ENCODE data around the gene HK2.
"Not testable (repeated sequence)": the region's sequence is repeated elsewhere in the genome, so short reads cannot be mapped to it uniquely, and the experiment has no call there.

The HK2 gene

DNA sequence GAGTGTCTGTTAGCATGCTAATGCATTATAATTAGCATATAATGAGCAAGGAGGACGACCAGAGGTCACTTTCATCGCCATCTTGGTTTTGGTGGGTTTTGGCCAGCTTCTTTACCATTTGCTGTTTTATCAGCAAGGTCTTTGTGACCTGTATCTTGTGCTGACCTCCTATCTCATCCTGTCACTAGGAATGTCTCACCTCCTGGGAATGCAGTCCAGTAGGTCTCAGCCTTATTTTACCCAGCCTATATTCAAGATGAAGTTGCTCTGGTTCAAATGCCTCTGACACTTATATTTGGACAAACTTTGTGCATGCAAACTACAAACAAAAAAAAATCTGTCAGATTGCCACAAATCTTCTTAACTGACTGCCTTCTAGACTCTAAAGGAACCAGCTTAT lies 66.3 kb downstream of the HK2 start:
- H2BK12ac ChIP-seq (ENCODE audit: low read length); H4K8ac ChIP-seq (ENCODE audit: low read depth, low read length); H2AFZ ChIP-seq (ENCODE audit: low read length); H2BK120ac ChIP-seq (ENCODE audit: low read depth, low read length); H3K79me1 ChIP-seq (ENCODE audit: low read depth, low read length); H3K23ac ChIP-seq (ENCODE audit: low read depth, low read length, poor library complexity); H3K27me3 ChIP-seq (ENCODE audit: control insufficient read depth in 3 of 3, insufficient read depth in 3 of 3, low read depth in 1 of 3, low read length in 3 of 3); H2AK5ac ChIP-seq (ENCODE audit: low read depth, low read length); H2BK5ac ChIP-seq (ENCODE audit: low read length); H4K91ac ChIP-seq (ENCODE audit: low read depth, low read length, poor library complexity); H3K14ac ChIP-seq (ENCODE audit: low read length); H3K9me3 ChIP-seq (replicated peaks in 1 of 2; ENCODE audit: control insufficient read depth in 2 of 2, insufficient read depth in 1 of 2, low read depth in 1 of 2, low read length in 2 of 2); H3K4ac ChIP-seq (ENCODE audit: low read length); H3K36me3 ChIP-seq (replicated peaks in 1 of 2; ENCODE audit: control insufficient read depth in 2 of 2, insufficient read depth in 2 of 2, low read length in 2 of 2); H3K27ac ChIP-seq (replicated peaks; ENCODE audit: low read length); DNase-seq (ENCODE audit: low spot score); H3K18ac ChIP-seq (ENCODE audit: low read length); H3K9ac ChIP-seq (ENCODE audit: low read depth, low read length, poor library complexity); H3K4me3 ChIP-seq (ENCODE audit: low read length in 2 of 2); H3K4me1 ChIP-seq (ENCODE audit: control insufficient read depth in 2 of 2, insufficient read depth in 1 of 2, low read depth in 1 of 2, low read length in 2 of 2); H2BK15ac ChIP-seq (ENCODE audit: low read length); H3K4me2 ChIP-seq (ENCODE audit: insufficient read depth, low read length, poor library complexity, severe bottlenecking): not testable (repeated sequence)
- no CpG with 5 or more reads among the region's 2 CpGs for WGBS, 2 donors (ENCODE audit: extremely low coverage in 2 of 2, insufficient read length in 2 of 2, insufficient replicate concordance in 1 of 2)

DNA sequence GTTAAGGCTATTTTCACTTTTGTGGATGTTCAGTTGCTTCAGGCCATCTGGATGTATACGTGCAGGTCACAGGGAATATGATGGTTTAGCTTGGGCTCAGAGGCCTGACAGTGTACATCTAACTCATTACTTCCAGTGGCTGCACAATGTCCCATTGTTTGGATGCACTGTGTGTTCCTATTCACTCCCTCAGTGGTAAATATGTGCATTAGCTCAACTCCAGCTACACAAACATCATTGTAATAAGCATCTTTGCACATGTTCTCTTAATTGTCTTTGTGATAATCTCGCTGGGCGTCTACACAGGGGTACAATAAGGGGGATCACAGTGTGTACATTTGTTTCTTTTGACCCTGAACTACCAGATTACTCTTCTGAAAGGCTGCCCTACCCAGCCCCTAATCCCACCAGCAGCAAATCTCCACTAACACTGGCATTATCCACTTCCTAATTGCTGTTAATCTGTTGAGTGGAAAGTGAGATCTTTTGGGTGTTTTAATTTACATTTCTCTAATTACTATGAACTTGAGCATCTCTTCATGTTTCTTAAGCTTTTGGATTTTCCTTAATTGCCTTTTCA lies 68.4 kb downstream of the HK2 start:
- no CpG with 5 or more reads among the region's 3 CpGs for WGBS, 2 donors (ENCODE audit: extremely low coverage in 2 of 2, insufficient read length in 2 of 2, insufficient replicate concordance in 1 of 2)

DNA sequence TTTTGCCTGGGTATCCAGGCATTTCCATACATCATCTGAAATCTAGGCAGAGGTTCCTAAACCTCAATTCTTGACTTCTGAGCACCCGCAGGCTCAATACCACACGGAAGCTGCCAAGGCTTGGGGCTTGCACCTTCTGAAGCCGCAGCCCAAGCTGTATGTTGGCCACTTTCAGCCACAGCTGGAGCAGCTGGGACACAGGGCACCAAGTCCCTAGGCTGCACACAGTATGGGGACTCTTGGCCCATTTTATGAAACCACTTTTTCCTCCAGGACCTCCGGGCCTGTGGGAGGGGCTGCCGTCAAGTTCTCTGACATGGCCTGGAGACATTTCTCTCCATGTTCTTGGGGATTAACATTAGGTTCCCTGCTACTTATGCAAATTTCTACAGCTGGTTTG lies 72.5 kb downstream of the HK2 start:
- no peaks in the 10 kb centered on the region for H3K9me3 ChIP-seq (replicated peaks in 1 of 2; ENCODE audit: control insufficient read depth in 2 of 2, insufficient read depth in 1 of 2, low read depth in 1 of 2, low read length in 2 of 2)
- H4K8ac ChIP-seq (ENCODE audit: low read depth, low read length), result no peak overlapping the region
- no peak overlapping the region for H3K14ac ChIP-seq (ENCODE audit: low read length)
- no peak overlapping the region for H3K4me3 ChIP-seq (ENCODE audit: low read length in 2 of 2)
- no peak overlapping the region for H4K91ac ChIP-seq (ENCODE audit: low read depth, low read length, poor library complexity)
- no peak overlapping the region for H2AFZ ChIP-seq (ENCODE audit: low read length)
- peaks cover 0 to 8% (median 8%) of the 10 kb centered on the region in 3 experiments for H3K27me3 ChIP-seq (ENCODE audit: control insufficient read depth in 3 of 3, insufficient read depth in 3 of 3, low read depth in 1 of 3, low read length in 3 of 3)
- H3K36me3 ChIP-seq (replicated peaks in 1 of 2; ENCODE audit: control insufficient read depth in 2 of 2, insufficient read depth in 2 of 2, low read length in 2 of 2), result no peaks in the 10 kb centered on the region
- H2BK12ac ChIP-seq (ENCODE audit: low read length), result no peak overlapping the region
- H3K4me2 ChIP-seq (ENCODE audit: insufficient read depth, low read length, poor library complexity, severe bottlenecking), result no peak overlapping the region
- no peak overlapping the region for H2BK5ac ChIP-seq (ENCODE audit: low read length)
- peaks cover 0 to 6% of the 10 kb centered on the region in 2 donors for H3K4me1 ChIP-seq (ENCODE audit: control insufficient read depth in 2 of 2, insufficient read depth in 1 of 2, low read depth in 1 of 2, low read length in 2 of 2)
- H3K27ac ChIP-seq (replicated peaks; ENCODE audit: low read length), result no peak overlapping the region
- H2AK5ac ChIP-seq (ENCODE audit: low read depth, low read length), result no peak overlapping the region
- no peak overlapping the region for H3K4ac ChIP-seq (ENCODE audit: low read length)
- no peak overlapping the region for H3K18ac ChIP-seq (ENCODE audit: low read length)
- DNase-seq (ENCODE audit: low spot score), result no peak
- no peak overlapping the region for H2BK120ac ChIP-seq (ENCODE audit: low read depth, low read length)
- H3K79me1 ChIP-seq (ENCODE audit: low read depth, low read length), result no peaks in the 10 kb centered on the region
- WGBS, 2 donors (ENCODE audit: extremely low coverage in 2 of 2, insufficient read length in 2 of 2, insufficient replicate concordance in 1 of 2), result no CpG with 5 or more reads among the region's 5 CpGs
- H3K23ac ChIP-seq (ENCODE audit: low read depth, low read length, poor library complexity), result no peak overlapping the region
- no peak overlapping the region for H2BK15ac ChIP-seq (ENCODE audit: low read length)
- H3K9ac ChIP-seq (ENCODE audit: low read depth, low read length, poor library complexity), result no peak overlapping the region

More for the DNA sequence above, 68.4 kb downstream of the HK2 start:
- H3K4me1 ChIP-seq (ENCODE audit: control insufficient read depth in 2 of 2, insufficient read depth in 1 of 2, low read depth in 1 of 2, low read length in 2 of 2), result peaks cover 0 to 2% of the 10 kb centered on the region in 2 donors
- H3K23ac ChIP-seq (ENCODE audit: low read depth, low read length, poor library complexity), result no peak overlapping the region
- no peak overlapping the region for H2AK5ac ChIP-seq (ENCODE audit: low read depth, low read length)
- H3K4me3 ChIP-seq (ENCODE audit: low read length in 2 of 2), result no peak overlapping the region
- H3K27me3 ChIP-seq (ENCODE audit: control insufficient read depth in 3 of 3, insufficient read depth in 3 of 3, low read depth in 1 of 3, low read length in 3 of 3), result no peaks in the 10 kb centered on the region
- H2AFZ ChIP-seq (ENCODE audit: low read length), result no peak overlapping the region
- H3K36me3 ChIP-seq (replicated peaks in 1 of 2; ENCODE audit: control insufficient read depth in 2 of 2, insufficient read depth in 2 of 2, low read length in 2 of 2), result no peaks in the 10 kb centered on the region
- H4K91ac ChIP-seq (ENCODE audit: low read depth, low read length, poor library complexity), result no peak overlapping the region
- no peak overlapping the region for H3K18ac ChIP-seq (ENCODE audit: low read length)
- no peak overlapping the region for H4K8ac ChIP-seq (ENCODE audit: low read depth, low read length)
- no peak overlapping the region for H3K4ac ChIP-seq (ENCODE audit: low read length)
- no peak overlapping the region for H3K9ac ChIP-seq (ENCODE audit: low read depth, low read length, poor library complexity)
- no peak overlapping the region for H2BK12ac ChIP-seq (ENCODE audit: low read length)
- no peak overlapping the region for H2BK15ac ChIP-seq (ENCODE audit: low read length)
- H3K27ac ChIP-seq (replicated peaks; ENCODE audit: low read length), result no peak overlapping the region
- H2BK120ac ChIP-seq (ENCODE audit: low read depth, low read length), result no peak overlapping the region
- H3K79me1 ChIP-seq (ENCODE audit: low read depth, low read length), result no peaks in the 10 kb centered on the region
- no peak overlapping the region for H3K4me2 ChIP-seq (ENCODE audit: insufficient read depth, low read length, poor library complexity, severe bottlenecking)
- H2BK5ac ChIP-seq (ENCODE audit: low read length), result no peak overlapping the region
- H3K14ac ChIP-seq (ENCODE audit: low read length), result no peak overlapping the region
- no peak for DNase-seq (ENCODE audit: low spot score)
- H3K9me3 ChIP-seq (replicated peaks in 1 of 2; ENCODE audit: control insufficient read depth in 2 of 2, insufficient read depth in 1 of 2, low read depth in 1 of 2, low read length in 2 of 2), result peaks cover 3 to 4% of the 10 kb centered on the region in 2 donors

DNA sequence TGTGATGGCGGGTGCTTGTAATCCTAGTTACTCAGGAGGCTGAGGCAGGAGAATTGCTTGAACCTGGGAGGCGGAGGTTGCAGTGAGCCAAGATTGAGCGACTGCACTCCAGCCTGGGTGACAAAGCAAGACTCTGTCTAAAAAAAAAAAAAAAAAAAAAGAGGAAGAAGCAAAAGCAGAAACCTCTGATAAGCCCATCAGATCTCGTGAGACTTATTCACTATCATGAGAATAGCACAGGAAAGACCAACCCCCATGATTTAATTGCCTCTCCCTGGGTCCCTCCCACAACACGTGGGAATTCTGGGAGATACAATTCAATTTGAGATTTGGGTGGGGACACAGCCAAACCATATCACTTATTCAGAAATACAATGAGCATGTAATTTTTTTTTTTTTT lies 73.6 kb downstream of the HK2 start:
- not testable (repeated sequence) for H3K9me3 ChIP-seq (replicated peaks in 1 of 2; ENCODE audit: control insufficient read depth in 2 of 2, insufficient read depth in 1 of 2, low read depth in 1 of 2, low read length in 2 of 2); H3K23ac ChIP-seq (ENCODE audit: low read depth, low read length, poor library complexity); H3K4me2 ChIP-seq (ENCODE audit: insufficient read depth, low read length, poor library complexity, severe bottlenecking); H3K4ac ChIP-seq (ENCODE audit: low read length); H2BK120ac ChIP-seq (ENCODE audit: low read depth, low read length); H3K36me3 ChIP-seq (replicated peaks in 1 of 2; ENCODE audit: control insufficient read depth in 2 of 2, insufficient read depth in 2 of 2, low read length in 2 of 2); H2BK15ac ChIP-seq (ENCODE audit: low read length); H3K14ac ChIP-seq (ENCODE audit: low read length); H3K9ac ChIP-seq (ENCODE audit: low read depth, low read length, poor library complexity); H3K27ac ChIP-seq (replicated peaks; ENCODE audit: low read length); H2AK5ac ChIP-seq (ENCODE audit: low read depth, low read length); H3K18ac ChIP-seq (ENCODE audit: low read length); H4K91ac ChIP-seq (ENCODE audit: low read depth, low read length, poor library complexity); H4K8ac ChIP-seq (ENCODE audit: low read depth, low read length); DNase-seq (ENCODE audit: low spot score); H3K27me3 ChIP-seq (ENCODE audit: control insufficient read depth in 3 of 3, insufficient read depth in 3 of 3, low read depth in 1 of 3, low read length in 3 of 3); H2AFZ ChIP-seq (ENCODE audit: low read length); H3K79me1 ChIP-seq (ENCODE audit: low read depth, low read length); H2BK12ac ChIP-seq (ENCODE audit: low read length); H2BK5ac ChIP-seq (ENCODE audit: low read length); H3K4me3 ChIP-seq (ENCODE audit: low read length in 2 of 2); H3K4me1 ChIP-seq (ENCODE audit: control insufficient read depth in 2 of 2, insufficient read depth in 1 of 2, low read depth in 1 of 2, low read length in 2 of 2)
- WGBS, 2 donors (ENCODE audit: extremely low coverage in 2 of 2, insufficient read length in 2 of 2, insufficient replicate concordance in 1 of 2), result no CpG with 5 or more reads among the region's 5 CpGs
